GM21825 (cell line): Measurements from ENCODE around the gene OR13C4.
"Not testable (repeated sequence)": the region's sequence is repeated elsewhere in the genome, so short reads cannot be mapped to it uniquely, and the experiment has no call there.

Experiments
- ATAC-seq: cut with Tn5 transposase; IDR thresholded peaks from one replicate; pipeline ENCODE4 v1.9.1; 2021; ENCODE audit warnings: mild to moderate bottlenecking, moderate library complexity; ENCODE audit not compliant: unreplicated experiment

OR13C4 gene

GRCh38 chr9:104527109-104527508, at the start of gene OR13C4:
Gene OR13C4 (minus strand): TSS chr9:104527209. CDS start chr9:104527209, 0 bp downstream.
- ATAC-seq, result no peak

DNA sequence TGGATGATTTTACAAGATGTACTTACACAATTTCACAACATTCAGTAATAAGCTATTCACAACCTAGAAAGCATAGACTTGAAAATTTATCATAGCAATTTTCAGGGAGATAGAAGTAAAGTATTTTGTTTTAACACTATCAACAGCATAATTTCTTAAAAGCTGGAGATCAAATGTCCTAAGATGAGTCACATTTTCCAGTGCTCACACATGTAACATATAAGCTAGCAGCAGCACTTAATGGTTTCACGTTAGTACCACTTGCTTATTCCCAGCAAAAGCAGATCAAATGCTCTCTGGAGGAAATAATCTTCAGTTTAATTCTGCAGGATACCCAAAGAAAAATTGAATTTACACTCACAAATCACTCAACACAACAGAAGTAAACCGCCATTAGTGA, 48.4 kb upstream of the OR13C4 start:
- ATAC-seq, result no peak

GRCh38 chr9:104572612-104573011, 45.6 kb upstream of the OR13C4 start:
- ATAC-seq, result no peak

DNA sequence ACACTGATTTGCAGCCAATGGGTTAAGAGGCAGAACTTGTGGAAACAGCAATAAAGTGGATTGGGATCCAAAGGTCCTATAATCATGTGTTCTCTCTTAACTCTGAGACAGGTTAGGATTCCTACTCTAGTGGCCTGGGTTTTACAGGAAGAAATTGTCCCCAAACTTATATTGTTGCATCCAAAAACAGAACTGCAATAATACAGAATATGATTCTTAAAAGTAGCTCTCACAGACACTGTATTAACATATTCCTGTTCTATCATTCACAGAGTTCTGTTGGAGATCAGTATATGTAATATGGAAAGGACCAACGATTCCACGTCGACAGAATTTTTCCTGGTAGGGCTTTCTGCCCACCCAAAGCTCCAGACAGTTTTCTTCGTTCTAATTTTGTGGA, 41.9 kb upstream of the OR13C4 start, which contains the start of gene OR13C8:
Gene OR13C8 (plus strand): TSS at position 301 of the 400 bp plus-strand sequence. CDS start 0 bp downstream, at position 301.
- no peak for ATAC-seq

GRCh38 chr9:104564358-104564757, 37.3 kb upstream of the OR13C4 start:
- no peak for ATAC-seq

DNA sequence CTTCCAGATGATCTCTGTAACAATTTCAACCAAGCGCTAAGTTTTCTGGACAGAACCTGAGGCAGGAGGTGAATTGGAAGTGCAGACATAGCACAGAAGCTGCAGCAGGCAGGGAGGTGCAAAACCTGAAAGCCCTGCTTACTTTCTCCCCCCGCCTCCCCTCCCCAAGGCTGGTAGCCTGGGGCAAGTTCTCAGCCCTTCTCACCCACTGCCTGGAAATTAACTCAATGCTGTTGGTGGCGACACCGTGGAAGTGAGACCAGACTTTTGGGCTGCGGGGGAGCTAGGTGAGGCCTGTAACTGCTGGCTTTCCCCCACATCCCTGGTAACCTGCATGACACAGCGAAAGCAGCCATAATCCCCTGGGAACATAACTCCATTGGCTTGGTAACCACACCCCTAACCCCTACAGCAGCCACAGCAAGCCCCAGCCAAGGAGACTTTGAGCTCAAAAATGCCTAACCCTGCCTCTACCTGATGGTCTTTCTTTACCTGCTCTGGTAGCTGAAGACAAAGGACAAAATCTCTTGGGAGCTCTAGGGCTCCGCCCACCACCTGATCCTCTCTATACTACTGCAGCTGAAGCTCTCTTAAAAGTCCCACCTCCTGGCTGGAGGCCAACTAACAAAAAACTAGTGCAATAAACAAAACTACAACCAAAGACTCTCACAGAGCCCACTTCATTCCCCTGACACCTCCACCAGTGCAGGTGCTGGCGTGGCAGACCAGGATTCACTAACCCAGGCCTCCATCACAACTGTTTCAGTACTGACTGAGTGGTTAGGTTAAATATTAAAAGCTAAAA, 30.0 kb upstream of the OR13C4 start:
- no peak for ATAC-seq

- no peak for ATAC-seq
Measured at GRCh38 chr9:104555521-104555920, 28.5 kb upstream of the OR13C4 start.

GRCh38 chr9:104553261-104553660, 26.3 kb upstream of the OR13C4 start:
- no peak for ATAC-seq

GRCh38 chr9:104544644-104545043, 17.6 kb upstream of the OR13C4 start:
- no peak for ATAC-seq

DNA sequence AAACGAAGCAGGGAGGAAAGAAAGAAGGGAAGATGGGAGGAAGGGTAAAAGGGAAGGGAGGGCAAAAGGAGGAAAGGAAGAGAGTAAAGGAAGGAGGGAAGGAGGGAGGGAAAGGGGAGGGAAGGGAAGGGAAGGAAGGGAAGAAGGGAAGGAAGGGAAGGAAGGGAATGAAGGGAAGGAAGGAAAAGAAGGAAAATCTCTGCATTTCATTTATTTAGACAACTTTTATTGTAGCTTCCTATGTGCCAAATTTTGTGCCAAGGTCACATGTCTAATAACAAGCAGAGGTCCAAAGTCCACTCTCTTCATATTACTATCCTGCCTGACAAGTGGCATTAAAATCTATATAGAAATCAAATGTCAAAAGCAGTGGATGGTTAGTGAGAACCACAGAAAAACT, 12.3 kb upstream of the OR13C4 start:
- no peak for ATAC-seq

DNA sequence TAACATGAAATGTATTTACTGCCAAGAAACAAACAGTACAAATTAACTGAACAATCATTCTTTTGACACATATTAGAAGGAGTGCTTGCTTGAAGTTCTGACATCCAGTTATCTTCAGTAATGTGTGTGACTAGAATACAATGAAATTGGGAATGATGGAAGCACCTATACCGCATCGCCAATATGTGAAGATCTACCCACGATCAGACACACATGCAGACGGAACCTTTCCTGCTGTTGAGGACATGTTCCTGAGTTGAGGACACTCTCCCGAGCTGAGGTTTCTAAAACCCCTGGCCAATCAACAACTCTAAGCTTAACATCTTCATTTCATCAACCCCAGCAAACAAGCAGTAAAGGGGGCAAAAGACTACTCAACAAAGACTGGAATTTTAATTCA, 9.7 kb upstream of the OR13C4 start, which contains the start of gene OR13C3:
Gene OR13C3 (minus strand): TSS at position 101 of the 400 bp plus-strand sequence. CDS start 133 bp downstream, outside the sequence.
- ATAC-seq, result no peak

- ATAC-seq, result not testable (repeated sequence)
Measured at GRCh38 chr9:104520241-104520640, 6.8 kb downstream of the OR13C4 start.

DNA sequence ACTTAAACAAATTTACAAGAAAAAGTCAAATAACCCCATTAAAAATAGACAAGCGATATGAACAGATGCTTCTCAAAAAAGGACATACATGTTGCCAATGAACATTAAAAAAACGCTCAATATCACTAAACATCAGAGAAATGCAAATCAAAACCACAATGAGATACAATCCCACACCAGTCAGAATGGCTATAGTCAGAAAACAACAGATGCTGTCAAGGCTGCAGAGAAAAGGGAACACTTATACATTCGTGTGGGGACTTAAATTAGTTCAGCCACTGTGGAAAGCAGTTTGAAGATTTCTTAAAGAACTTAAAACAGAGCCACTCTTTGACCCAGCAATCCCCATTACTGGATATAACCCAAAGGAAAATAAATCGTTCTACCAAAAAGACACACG, 12.1 kb downstream of the OR13C4 start:
- ATAC-seq, result no peak

GRCh38 chr9:104506565-104506964, 20.4 kb downstream of the OR13C4 start:
- no peak for ATAC-seq

DNA sequence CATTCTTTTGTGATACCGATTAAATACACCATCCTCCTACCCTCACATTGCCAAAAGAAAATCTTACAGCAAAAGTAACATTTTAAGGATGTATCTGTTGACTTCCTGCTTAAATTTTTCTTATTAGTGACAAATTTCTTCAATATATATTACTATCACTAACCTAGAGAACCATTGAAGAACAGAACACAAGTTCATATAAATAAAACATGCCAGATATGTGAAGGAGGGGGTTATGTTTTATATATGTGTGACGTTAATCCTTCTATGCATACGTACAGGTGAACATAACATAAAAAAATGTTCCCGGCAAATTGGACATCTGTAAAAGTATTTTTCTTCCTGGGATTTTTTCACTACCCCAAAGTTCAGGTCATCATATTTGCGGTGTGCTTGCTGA, 23.0 kb downstream of the OR13C4 start, which contains the start of gene OR13F1:
Gene OR13F1 (plus strand): TSS at position 301 of the 400 bp plus-strand sequence. CDS start 0 bp downstream, at position 301.
- ATAC-seq, result no peak

DNA sequence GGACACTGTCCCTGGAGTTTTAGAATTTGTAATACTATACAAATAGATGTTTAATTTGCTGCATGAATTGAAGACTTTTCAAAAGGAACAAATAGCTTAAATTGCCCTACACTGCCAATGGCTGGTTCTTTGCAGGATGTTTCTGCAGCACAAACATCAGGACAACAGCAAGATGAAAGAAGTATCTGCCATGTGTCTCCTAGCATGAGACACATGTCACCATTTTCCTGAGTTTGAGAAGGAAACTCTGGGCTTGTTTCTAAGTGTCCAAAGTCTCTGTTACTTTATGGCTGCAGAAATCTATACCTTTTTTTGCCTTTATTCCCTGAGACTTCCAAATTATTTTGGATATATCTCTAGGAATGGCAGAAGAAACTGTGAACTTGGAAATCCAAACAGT, 23.6 kb downstream of the OR13C4 start:
- no peak for ATAC-seq

DNA sequence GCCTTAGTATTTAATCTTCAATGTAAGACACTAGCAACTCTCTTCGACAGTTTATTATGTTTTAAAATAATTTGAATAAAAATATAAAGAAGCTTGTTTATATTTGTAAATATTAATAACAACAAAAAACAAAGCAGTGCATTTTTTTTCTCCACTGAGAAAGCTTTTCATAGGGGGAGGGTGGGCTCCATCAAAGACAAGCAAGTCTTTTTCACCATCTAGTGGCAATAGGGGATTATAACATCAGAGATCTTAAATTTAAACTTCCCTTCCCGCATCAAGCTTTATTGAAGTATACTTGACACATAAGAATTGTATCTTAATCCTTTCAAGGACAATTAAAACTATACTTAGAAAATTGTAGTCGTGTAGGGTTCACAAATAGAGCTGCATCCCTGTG, 32.2 kb downstream of the OR13C4 start:
- no peak for ATAC-seq

- ATAC-seq, result no peak
Measured at GRCh38 chr9:104485014-104485413, 42.0 kb downstream of the OR13C4 start.

- ATAC-seq, result no peak
Measured at GRCh38 chr9:104482921-104483570, 44.0 kb downstream of the OR13C4 start.
